NOMO-1 treated with DMSO at 0.1 percent for 48 hours (cell line): ENCODE data around the gene SH3PXD2B.
"Not testable (repeated sequence)": the region's sequence is repeated elsewhere in the genome, so short reads cannot be mapped to it uniquely, and the experiment has no call there.

Source experiments
- DNase-seq: peaks from one replicate; lab custom pipeline; 2025; ENCODE audit not compliant: unreplicated experiment; lab: John Stamatoyannopoulos, UW

SH3PXD2B gene

DNA sequence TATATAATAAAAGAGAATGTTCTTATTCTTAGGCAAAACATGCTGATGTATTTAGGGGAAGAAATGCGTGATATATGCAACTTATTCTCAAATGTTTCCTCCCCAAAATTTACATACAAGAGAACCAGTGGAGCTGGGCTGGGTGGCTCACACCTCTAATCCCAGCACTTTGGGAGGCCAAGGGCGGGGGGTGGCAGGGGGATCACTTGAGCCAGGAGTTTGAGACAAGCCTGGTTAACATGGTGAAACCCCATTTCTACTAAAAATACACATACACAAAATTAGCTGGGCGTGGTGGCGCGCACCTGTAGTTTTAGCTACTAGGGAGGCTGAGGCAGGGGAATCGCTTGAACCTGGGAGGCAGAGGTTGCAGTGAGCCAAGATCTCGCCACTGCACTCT lies 143.3 kb downstream of the SH3PXD2B start:
- no peak for DNase-seq

DNA sequence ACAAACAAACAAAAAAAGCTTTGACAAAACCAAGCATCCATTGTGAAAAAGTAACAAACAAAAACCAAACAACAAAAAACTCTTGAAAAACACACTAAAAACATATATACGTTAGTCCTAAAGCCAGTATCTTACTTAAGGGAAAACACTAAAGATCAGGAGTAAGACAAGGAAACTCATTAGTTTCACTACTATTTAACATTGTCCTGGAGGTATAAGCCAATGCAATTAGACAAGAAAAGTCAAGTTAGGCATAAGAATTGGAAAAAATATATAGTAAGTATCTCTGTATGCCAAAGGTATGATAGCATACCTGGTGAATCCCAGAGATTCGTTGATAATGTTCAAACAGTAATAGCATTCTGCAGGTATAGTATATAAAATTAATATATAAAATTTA lies 148.9 kb downstream of the SH3PXD2B start:
- no peak for DNase-seq

DNA sequence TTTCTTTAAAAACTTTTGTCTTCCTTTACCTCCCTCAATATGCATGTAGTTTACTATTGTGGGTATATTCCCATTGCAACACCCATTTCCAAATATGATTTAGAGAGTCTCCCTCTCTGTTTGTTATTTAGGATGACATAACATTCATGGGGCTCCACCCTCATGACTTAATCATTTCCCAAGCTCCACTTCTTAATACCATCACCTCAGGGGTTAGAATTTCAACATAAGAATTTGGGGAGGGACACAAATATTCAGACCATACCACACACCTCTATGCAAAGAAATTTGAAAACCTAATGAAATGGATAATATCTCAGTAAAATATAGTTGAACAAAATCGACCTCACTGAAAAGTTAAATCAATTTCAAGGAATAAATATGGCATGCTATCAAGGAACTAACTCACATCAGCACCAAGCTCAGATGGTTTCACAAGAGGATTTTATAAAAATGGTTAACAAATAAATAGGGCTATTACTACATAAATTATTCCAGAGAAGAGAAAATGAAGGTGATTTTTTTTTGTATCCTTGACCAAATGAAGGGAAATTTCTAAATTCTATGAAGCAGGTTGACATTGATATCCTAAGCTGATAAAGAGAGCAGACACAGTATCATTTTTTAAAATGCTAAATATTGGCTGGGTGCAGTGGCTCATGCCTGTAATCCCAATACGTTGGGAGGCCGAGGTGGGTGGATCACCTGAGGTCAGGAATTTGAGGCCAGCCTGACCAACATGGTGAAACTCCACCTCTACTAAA lies 150.6 kb downstream of the SH3PXD2B start:
- DNase-seq = no peak

DNA sequence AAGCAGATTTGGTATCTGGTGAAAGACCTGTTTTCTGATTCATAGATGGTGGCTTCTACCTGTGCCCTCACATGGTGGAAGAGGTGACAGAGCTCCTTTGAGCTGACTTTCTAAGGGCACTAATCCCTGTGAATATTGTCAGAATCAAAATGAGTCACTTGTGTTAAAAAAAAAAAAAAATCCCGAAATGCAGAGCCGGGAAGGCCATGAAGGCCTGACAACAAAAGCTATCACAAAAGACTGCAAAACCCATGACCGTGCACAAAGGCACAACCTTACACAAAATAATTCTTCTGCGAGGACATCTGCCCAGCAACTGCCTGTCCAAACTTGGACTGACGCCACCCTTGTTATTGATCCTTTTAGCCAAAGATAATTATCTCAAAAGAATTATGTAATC lies 151.2 kb downstream of the SH3PXD2B start:
- no peak for DNase-seq

DNA sequence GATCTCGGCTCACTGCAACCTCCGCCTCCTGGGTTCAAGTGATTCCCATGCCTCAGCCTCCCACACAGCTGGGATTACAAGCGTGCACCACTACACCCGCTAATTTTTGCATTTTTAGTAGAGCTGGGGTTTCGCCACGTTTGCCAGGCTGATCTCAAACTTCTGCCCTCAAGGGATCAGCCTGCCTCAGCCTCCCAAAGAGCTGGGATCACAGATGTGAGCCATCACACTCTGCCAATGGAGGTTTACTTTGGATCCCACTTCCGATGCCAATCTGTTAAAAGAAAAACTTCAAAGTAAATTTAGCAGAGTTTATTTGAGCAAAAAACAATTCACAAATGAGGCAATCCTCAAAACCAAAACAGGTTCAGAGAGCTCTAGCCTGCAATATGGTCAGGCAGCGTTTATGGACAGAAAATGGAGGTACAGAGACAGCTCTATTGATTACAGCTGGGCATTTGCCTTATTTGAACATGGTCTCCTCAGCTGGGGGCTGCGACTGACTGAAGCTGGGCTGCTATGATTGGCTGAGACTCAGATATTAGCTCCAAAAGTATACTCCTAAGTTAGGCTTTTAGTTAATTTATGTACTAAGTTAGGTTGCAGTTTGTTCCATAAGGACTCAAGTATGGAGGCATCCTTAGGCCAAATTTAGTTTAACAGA lies 152.1 kb downstream of the SH3PXD2B start:
- DNase-seq = no peak

DNA sequence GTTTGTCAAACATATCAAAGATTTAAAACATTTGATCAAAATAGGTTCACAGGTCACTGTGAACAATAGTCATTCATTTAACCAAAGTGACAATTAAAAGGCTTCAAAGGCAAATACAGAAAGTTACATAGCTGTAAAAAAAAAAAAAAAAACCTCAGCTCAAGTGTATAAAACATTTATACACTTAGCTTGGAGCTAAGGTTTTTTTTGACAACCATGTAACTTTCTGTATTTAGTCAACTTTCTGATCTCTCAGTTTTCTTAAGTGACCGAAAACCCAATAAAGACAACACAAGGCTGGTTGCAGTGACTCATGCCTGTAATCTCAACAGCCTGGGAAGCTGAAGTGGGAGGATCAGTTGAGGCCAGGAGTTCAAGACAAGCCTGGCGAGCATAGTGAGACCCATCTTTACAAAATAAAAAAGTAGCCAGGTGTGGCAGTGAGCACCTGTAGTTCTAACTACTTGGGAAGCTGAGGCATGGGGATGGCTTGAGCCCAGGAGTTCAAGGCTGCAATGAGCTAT lies 154.3 kb downstream of the SH3PXD2B start:
- no peak for DNase-seq

DNA sequence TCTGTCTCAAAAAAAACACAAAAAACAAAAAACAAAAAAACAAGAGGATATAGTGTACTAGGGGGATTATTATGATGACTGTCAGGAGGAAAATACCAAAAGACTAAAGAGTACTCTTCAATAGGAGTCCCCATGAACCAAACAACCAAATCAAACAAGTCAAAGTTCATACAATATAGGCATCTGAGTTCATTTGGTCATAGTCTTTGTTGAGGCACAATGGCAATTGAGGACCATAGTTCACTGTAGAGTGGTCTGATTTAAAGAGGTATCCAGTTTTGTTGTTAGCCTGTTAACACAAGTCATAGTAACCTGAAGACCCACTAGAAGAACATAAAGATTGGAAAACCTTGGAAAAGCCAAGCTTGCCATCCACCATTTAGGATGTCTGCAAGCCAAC lies 159.5 kb downstream of the SH3PXD2B start:
- DNase-seq = no peak

DNA sequence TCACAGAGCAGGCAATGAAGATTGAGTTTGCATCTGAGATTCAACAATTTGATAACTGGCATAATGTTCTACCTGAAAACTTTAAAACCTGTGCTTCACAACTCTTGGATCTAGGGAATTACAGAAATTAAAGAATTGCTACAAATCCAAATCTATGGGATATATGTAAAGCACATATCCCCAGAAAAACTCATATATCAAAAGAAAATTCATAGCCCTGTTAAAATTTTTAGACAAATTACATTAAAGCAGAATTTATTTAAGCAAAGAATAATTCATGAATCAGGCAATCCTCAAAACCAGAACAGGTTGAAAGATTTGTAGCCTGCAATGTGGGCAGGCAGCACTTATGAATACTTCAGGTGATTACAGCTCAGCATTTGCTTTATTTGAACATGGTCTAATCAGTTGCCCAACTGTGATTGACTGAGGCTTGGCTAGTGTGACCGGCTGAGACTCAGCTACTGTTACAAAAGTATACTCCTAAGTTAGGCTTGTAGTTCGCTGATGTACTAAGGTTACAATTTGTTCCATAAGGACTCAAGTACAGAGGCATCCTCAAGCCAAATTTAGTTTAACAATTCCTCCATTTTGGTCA lies 160.5 kb downstream of the SH3PXD2B start:
- DNase-seq = no peak

DNA sequence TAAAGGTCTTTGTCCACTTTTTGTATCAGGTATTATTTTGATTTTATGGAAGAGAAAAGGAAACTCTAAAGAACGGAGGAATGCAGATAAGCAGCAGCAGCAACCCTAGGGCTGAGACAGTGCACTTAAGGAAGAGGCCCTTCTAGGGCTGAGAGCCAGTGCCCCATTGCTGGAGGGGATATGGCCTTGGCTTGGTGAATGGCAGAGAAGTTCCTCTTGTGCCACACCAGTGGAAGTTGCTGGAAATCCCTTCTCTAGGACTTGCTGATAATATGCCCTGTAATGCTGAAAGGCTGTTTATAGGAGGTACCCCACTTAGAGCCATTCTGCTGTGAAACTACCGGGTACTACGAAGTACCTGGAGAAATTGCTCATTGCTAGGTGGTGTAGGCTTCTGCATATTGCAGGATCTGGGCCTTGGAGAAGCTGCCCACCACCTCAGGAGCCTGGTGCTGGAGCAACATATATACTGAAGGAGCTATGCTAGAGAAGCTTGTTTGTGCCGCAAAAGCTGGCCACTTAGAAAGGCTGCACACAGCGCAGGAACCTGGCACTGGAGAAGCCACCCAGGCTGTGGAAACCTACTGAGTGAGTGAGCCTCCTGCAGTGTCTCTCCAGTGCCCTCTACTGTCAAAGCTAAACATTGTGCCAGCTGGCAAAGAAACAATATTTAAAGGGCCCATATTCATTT lies 161.1 kb downstream of the SH3PXD2B start:
- peak; percentile 81 for DNase-seq

DNA sequence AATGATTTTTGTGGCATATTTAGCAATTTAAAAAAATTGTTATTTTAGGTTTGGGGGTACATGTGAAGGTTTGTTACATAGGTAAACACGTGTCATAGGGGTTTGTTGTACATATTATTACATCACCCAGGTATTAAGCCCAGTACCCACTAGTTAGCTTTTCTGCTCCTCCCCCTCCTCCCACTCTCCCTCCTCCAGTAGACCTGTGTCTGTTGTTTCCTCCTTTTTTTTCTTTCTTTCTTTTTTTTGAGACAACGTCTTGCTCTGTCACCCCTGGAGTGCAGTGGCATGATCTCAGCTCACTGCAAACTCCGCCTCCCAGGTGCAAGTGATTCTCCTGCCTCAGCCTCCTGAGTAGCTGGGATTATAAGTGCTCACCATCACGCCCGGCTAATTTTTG lies 162.5 kb downstream of the SH3PXD2B start:
- not testable (repeated sequence) for DNase-seq

DNA sequence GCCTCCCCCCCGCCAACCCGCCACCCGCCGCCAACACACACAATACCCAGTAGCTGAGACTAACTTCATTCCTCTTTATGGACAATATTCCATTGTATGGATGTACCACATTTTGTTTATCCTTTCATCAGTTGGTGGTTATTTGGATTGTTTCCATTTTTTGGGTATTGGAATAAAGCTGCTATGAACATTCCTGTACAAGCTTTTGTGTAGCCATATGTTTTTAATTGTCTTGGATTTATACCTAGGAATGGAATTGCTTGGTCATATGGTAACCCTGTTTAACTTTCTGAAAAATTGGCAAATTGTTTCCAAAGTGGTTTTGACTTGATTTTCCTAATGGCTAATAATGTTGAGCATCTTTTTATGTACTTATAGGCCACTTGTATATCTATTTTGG lies 165.9 kb downstream of the SH3PXD2B start:
- DNase-seq = no peak

DNA sequence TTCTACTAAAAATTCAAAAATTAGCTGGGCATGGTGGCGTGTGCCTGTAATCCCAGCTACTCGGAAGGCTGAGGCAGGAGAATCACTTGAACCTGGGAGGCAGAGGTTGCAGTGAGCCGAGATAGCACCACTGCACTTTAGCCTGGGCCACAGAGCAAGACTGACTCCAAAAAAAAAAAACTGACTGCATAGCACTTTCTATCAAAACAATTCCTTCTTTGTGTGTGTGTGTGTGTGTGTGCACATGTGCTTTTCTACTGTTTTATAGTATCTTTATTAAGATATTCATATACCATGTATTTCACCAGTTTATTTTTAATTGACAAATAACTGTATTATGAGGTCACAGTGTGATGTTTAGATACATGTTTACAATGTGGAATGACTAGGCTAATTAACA lies 167.2 kb downstream of the SH3PXD2B start:
- not testable (repeated sequence) for DNase-seq

DNA sequence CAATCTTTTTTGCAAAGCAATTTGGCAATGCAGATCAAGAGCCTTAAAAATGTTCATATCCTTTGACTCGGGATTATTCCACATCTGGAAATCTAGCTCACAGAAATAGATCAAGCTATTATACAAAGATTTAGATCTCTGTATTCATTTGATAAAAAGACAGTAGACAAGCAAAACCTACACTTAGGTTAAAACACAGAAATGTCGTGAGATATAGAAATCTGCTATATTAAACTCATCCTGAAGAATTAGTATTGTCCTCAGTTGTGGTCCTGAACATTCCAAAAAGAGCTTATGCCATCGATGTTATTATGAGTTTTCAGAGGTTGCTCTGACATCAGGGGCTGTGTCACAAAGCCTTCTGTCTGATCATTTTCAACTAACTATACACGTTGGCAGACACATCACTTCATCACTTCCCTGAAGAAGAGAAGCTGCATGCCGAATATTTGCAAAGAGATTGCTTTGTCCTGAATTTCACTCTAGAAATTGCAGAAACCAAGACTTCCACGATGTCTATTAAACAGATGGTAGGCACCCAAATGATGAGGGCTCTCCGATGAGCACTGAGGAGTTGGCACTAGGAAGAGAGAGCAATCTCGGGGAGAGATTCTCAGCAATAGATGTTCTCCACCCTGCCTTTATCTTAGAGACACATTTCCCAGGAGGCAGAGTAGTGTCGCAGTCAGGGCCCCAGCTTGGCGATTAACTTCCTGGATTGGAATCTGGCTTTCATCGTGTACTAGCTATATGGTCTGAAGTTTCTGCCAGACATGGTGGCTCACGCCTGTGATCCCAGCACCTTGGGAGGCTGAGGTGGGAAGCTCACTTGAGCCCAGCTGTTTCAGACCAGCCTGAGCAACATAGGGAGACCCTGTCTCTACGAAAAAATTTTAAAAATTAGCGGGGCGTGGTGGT lies 168.8 kb downstream of the SH3PXD2B start:
- DNase-seq = no peak

DNA sequence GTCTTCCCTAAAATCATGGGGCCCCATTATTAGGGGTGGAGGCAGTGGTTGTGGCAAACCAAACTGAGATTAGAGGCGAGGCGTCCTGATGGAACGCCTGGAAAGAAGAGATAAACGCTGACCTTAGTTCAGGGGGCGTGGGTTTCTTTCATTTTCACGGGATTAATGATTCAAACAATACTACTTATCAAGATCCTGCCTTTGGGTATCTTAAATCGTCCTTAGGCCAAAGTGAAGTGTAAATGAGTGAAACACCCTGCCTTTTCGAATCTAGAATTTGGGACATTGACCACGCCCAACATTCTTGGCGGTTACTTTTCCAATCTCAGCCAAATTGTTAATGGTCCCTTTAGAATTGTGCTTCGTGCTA lies 169.7 kb downstream of the SH3PXD2B start:
- DNase-seq = no peak

DNA sequence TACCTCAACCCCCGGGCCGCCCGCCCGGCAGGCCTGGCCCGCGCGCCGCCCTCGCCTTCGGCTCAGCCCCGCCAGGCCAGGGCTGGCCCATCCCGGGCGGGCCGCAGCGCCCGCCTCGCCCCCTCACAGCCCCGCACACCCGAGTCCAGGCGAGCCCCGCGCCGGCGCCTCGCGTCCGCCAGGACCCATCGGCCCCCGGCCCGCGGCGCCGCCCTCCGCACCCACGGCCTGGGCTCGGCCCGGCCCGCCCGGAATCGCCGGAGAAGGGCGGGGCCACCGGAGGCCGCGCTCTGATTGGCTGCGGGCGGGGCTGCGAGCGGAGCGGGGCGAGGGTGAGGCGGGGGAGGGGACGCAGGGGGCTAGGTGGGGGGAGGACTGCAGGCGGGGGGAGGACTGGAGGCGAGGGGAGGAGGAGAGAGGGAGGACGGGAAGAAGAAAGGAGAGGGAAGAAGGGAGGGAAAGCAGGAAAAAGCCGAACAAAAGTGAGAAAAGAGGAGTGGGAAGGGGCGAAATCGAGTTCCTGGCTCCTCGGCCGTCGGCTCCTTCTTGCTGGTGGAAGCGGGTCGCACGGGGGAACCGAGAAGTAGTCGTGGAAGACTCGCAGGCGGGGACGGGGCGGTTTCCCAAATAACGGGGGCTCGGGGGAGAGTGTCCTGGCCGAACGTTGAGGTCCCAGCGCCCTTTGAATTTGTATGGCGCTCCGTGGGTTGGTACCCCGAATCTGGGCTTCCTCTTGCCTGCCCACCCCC lies 170.3 kb downstream of the SH3PXD2B start:
- DNase-seq = peak; percentile 72

DNA sequence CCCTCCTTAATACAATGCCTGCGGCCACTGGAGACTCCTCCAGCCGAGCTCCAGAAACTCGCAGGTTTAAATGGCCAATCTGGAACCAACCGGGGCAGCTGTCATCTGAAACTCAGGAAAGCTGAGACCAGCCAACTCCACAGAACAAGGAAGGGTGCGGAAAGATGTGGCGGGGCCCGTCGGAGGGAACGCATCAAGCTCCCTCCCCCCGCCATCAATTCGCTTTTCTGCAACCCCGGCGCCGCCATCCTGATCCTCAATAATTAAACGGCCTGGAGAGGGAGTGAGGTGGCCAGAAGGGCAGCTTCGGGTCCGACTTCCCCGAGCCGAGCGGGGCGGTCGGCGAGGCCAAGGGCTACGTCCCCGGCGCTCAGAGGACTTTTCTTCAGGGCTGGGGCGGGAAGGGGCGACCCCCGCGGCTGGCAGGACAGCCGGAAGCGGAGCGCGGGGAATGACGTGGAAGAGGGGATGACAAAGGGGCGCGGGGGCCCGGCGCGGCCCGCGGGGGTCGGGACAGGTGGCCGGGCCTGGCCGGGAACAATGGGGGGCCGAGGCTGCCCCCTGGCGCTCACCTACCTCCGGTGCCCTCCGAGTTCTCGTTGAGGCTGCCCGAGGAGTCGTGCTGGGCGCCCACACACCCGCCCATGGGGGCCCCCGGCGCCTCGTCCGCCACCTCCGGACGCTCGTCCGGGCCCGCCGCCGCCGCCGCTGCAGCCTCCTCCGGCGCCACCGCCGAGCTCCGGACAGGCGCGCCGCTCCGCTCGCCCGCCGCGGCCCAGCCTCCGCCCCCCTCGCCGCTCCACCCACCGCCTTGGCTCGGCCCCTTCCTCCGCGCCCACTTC lies 171.1 kb downstream of the SH3PXD2B start, which contains the start of gene UBTD2:
Gene UBTD2, minus strand, starts transcription at position 745 of the 842 bp plus-strand sequence. Its CDS starts 99 bp downstream, at position 646.
- peak; percentile 75 for DNase-seq

DNA sequence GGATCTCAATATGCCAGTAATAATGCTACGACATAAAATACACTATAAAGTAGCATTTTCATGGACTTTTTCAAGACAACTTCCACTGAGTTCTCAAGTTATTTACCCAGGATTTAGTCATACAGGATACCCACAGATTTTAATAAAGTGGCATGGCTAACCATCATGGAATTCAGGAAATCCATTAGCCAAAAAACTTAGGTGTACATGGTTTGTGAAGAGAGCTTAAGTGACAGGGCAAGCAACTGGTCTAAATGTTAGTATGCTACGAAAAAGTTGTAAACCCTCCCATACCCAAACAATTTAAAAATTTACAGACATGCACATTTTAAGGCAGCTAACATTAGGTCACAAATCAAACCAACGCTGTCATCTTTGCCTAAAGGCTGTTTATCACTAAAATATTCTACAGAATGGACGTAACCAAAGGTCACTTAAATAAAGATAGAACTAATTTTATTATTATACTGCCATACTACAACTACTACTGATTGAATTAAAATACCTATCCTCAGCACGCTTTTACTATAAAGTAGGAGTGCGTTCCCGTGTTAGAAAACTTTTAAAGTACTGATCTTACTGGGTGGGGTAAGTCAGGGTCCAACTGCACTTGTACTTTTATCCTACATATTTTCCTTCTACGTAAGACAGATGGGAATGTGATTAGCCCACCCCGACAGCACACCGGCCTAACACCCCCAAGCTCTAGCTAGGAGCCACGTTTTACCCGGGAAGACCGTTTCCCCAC lies 171.9 kb downstream of the SH3PXD2B start:
- DNase-seq = no peak

DNA sequence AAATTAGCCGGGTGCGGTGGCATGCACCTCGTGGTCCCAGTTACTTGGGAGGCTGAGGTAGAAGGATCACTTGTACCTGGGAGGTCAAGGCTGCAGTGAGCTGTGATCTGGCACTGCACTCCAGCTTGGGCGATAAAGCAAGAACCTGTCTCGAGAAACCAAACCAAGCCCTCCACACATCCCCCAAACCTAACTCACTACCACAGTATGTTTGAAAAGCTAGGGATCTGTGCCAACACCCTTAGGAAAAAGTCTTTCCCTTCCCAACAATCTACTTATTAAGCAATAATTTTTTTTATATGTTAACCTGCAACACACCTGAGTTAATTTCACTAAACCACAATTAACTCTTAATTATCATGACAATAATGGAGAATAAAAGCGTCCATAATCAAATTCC lies 173.0 kb downstream of the SH3PXD2B start:
- no peak for DNase-seq
